ENCODE measurements around the gene ATP10A. TPM values are rescaled to one million over a fixed set of nuclear protein-coding genes. Genes with fewer than 3 reads are reported as not detected.

Gene ATP10A
- total RNA-seq, 1 donor from 2014 or later: 1.9 TPM

DNA sequence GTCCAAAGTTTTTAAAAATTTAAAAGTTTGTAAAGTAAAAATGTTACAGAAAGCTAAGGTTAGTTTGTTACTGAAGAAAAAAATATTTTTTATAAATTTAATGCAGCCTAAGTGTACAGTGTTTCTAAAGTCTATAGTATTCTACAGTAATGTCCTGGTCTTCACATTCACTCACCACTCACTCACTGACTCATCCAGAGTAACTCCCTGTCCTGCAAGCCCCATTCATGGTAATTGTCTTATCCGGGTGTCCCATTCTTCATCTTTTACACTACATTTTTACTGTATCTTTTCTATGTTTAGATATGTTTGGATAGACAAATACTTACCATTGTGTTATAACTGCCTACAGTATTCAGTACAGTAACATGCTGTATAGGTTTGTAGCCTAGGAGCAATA lies 36.7 kb upstream of the ATP10A start:
- H3K27me3 Mint-ChIP-seq: no peaks in the 10 kb centered on the region
- no peak overlapping the region for H3K4me3 Mint-ChIP-seq
- no peaks in the 10 kb centered on the region for H3K9me3 Mint-ChIP-seq
- peaks cover 14% of the 10 kb centered on the region for H3K4me1 Mint-ChIP-seq (ENCODE audit: unreplicated experiment)
- no peak overlapping the region for H3K27ac Mint-ChIP-seq
- TF ChIP-seq, protein P1, sequence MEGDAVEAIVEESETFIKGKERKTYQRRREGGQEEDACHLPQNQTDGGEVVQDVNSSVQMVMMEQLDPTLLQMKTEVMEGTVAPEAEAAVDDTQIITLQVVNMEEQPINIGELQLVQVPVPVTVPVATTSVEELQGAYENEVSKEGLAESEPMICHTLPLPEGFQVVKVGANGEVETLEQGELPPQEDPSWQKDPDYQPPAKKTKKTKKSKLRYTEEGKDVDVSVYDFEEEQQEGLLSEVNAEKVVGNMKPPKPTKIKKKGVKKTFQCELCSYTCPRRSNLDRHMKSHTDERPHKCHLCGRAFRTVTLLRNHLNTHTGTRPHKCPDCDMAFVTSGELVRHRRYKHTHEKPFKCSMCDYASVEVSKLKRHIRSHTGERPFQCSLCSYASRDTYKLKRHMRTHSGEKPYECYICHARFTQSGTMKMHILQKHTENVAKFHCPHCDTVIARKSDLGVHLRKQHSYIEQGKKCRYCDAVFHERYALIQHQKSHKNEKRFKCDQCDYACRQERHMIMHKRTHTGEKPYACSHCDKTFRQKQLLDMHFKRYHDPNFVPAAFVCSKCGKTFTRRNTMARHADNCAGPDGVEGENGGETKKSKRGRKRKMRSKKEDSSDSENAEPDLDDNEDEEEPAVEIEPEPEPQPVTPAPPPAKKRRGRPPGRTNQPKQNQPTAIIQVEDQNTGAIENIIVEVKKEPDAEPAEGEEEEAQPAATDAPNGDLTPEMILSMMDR (conservative IDR thresholded peaks at IDR 0.05): no peak
- no peak for DNase-seq (ENCODE audit: extremely low spot score, unreplicated experiment)
- no peaks in the 10 kb centered on the region for H3K36me3 Mint-ChIP-seq

DNA sequence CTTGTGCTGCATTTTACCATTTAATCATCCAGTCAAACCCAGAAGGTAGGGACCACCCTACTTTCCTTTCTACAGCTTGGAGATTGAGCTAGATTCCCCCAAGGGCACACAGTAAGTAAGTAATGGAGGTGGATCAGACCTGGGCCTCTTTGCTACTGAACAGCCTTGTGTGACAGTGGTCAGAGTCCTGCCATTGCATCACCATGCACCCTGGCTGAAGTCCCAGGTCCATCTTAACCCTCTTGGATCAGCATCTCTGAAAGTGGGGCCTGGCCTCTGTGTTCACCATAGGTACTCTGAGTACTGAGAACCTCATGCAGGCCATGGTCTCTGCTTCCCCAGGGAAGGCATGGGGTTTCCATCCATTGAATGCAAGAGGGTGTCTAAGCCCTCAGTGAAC lies 34.5 kb upstream of the ATP10A start:
- Mint-ChIP-seq H3K27me3 (peaks cover 4% of the 10 kb centered on the region), H3K4me3 (no peak overlapping the region), H3K4me1 (ENCODE audit: unreplicated experiment) (peaks cover 6% of the 10 kb centered on the region), H3K9me3 (no peaks in the 10 kb centered on the region), H3K36me3 (no peaks in the 10 kb centered on the region), H3K27ac (no peak overlapping the region)
- TF ChIP-seq, protein P1 (conservative IDR thresholded peaks at IDR 0.05): no peak
- DNase-seq (ENCODE audit: extremely low spot score, unreplicated experiment): no peak

DNA sequence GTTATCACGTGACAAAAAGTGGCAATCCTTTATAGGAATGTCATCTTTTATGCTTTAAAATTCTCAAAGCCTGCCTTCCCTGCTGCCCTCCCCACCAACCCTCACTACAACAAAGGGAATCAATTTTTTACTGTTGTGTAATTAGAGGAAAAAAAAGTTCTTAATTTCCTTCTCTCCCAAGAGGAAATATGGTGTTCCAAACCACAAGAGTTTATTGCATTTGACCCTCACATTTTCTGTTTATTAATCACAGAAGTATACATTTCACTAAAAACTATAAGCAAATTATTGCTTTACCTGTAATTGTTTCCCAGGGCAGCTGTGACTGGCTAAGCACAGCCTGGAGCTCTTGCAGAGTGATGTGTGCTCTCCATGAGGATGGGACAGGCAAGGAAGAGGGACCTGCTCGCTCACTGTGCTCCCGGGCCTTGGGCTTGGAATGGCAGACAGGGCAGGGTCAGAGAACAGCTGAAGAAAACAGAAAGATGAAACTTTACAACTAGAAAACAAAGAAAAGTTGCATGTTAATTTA lies 31.3 kb upstream of the ATP10A start:
- DNase-seq (ENCODE audit: extremely low spot score, unreplicated experiment): no peak
- TF ChIP-seq, protein P1 (conservative IDR thresholded peaks at IDR 0.05): no peak
- Mint-ChIP-seq H3K4me1 (ENCODE audit: unreplicated experiment) (no peaks in the 10 kb centered on the region), H3K27ac (no peak overlapping the region), H3K36me3 (no peaks in the 10 kb centered on the region), H3K27me3 (peaks cover 4% of the 10 kb centered on the region), H3K4me3 (no peak overlapping the region), H3K9me3 (no peaks in the 10 kb centered on the region)

DNA sequence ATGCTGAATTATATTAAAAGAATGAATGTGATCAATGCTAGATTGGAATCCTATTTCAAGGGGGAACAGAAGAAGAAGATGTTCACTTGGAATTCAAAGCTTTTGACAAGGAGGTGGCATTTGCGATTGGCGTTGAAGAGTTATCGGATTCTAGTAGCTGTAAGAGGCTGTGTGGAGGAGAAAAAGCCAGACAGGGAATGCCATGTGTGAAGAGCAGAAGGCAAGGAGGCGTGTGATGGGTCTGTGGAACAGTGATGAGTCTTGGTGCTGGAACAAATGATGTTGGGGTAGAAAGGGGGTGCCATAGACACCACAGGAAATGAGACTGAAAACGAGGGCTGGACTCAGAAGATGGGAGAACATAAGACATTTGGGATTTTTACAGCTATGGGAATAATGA lies 30.5 kb upstream of the ATP10A start:
- no peak for DNase-seq (ENCODE audit: extremely low spot score, unreplicated experiment)
- Mint-ChIP-seq H3K27ac (no peak overlapping the region), H3K27me3 (peaks cover 4% of the 10 kb centered on the region), H3K36me3 (no peaks in the 10 kb centered on the region), H3K4me1 (ENCODE audit: unreplicated experiment) (no peaks in the 10 kb centered on the region), H3K9me3 (no peaks in the 10 kb centered on the region), H3K4me3 (no peak overlapping the region)
- TF ChIP-seq, protein P1 (conservative IDR thresholded peaks at IDR 0.05): no peak

DNA sequence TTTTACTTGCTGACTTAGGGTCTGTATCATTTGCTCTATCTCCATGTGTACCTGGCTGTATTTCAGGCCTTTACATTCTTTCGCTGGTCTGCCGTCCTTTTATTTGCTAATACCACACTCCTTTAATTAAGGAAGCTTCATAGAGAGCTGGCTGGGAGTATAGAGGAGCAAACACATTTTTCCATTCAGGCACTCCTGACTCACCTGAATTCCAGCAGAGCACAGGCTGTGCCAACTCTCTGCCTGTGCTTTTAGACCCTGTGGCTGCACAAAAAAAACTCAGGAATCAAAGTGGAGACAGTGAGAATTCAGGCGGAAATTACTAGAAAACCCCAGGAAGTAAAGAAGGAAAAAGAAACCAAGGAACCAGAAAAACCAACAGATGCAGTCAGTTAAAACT lies 29.0 kb upstream of the ATP10A start:
- no peaks in the 10 kb centered on the region for H3K9me3 Mint-ChIP-seq
- no peak for DNase-seq (ENCODE audit: extremely low spot score, unreplicated experiment)
- H3K27ac Mint-ChIP-seq: no peak overlapping the region

More for the DNA sequence above, 29.0 kb upstream of the ATP10A start:
- H3K27me3 Mint-ChIP-seq: peaks cover 7% of the 10 kb centered on the region
- TF ChIP-seq, protein P1 (conservative IDR thresholded peaks at IDR 0.05): no peak
- no peak overlapping the region for H3K4me3 Mint-ChIP-seq
- H3K36me3 Mint-ChIP-seq: no peaks in the 10 kb centered on the region
- no peaks in the 10 kb centered on the region for H3K4me1 Mint-ChIP-seq (ENCODE audit: unreplicated experiment)

Data from type B pancreatic cell (in vitro differentiated cells).